Putamen (tissue), 1 donor: Measurements from ENCODE around the gene RACK1.
A peak's percentile ranks its signal among the peaks of the same experiment; 100 is the strongest.
"Not testable (repeated sequence)": the region's sequence is repeated elsewhere in the genome, so short reads cannot be mapped to it uniquely, and the experiment has no call there.

Experiments used
- DNase-seq: peaks from one replicate; pipeline ENCODE4 v3.0.0-alpha.2; 2016; ENCODE audit warnings: low spot score

RACK1 gene

GRCh38 chr5:181243564-181244343, at the start of gene RACK1:
RACK1 (minus strand) TSS chr5:181243906; CDS start chr5:181243800, 106 bp downstream.
- peak; percentile 93 for DNase-seq

GRCh38 chr5:181287331-181287730, 43.6 kb upstream of the RACK1 start:
- DNase-seq: not testable (repeated sequence)

- not testable (repeated sequence) for DNase-seq
Observed at GRCh38 chr5:181285962-181286705, 42.4 kb upstream of the RACK1 start.

- not testable (repeated sequence) for DNase-seq
Observed at GRCh38 chr5:181283841-181284755, 40.4 kb upstream of the RACK1 start.

GRCh38 chr5:181283347-181283746, 39.6 kb upstream of the RACK1 start:
- no peak for DNase-seq

- no peak for DNase-seq
Observed at GRCh38 chr5:181282874-181283273, 39.2 kb upstream of the RACK1 start.

- DNase-seq: not testable (repeated sequence)
Observed at GRCh38 chr5:181282415-181282814, 38.7 kb upstream of the RACK1 start.

- no peak for DNase-seq
Observed at GRCh38 chr5:181281984-181282316, 38.2 kb upstream of the RACK1 start.

GRCh38 chr5:181281077-181281983, 37.6 kb upstream of the RACK1 start:
- DNase-seq: no peak

- no peak for DNase-seq
Observed at GRCh38 chr5:181280251-181280762, 36.6 kb upstream of the RACK1 start.

GRCh38 chr5:181273433-181273744, 29.7 kb upstream of the RACK1 start:
- not testable (repeated sequence) for DNase-seq

GRCh38 chr5:181271081-181271480, 27.4 kb upstream of the RACK1 start:
- DNase-seq: no peak

- not testable (repeated sequence) for DNase-seq
Observed at GRCh38 chr5:181267907-181268306, 24.2 kb upstream of the RACK1 start.

GRCh38 chr5:181267291-181267904, 23.7 kb upstream of the RACK1 start:
- not testable (repeated sequence) for DNase-seq

GRCh38 chr5:181265092-181265671, 21.5 kb upstream of the RACK1 start:
- no peak for DNase-seq

GRCh38 chr5:181263633-181264032, 19.9 kb upstream of the RACK1 start:
- DNase-seq: no peak

- peak; percentile 70 for DNase-seq
Observed at GRCh38 chr5:181261320-181262049, 17.8 kb upstream of the RACK1 start.

GRCh38 chr5:181260720-181261319, 17.1 kb upstream of the RACK1 start, which contains the start of gene TRIM52:
TRIM52 (minus strand) TSS chr5:181261143; CDS start chr5:181260813, 330 bp downstream.
- DNase-seq: peak; percentile 90
